Measurements from ENCODE around the gene LINGO1.

The LINGO1 gene, protein sequence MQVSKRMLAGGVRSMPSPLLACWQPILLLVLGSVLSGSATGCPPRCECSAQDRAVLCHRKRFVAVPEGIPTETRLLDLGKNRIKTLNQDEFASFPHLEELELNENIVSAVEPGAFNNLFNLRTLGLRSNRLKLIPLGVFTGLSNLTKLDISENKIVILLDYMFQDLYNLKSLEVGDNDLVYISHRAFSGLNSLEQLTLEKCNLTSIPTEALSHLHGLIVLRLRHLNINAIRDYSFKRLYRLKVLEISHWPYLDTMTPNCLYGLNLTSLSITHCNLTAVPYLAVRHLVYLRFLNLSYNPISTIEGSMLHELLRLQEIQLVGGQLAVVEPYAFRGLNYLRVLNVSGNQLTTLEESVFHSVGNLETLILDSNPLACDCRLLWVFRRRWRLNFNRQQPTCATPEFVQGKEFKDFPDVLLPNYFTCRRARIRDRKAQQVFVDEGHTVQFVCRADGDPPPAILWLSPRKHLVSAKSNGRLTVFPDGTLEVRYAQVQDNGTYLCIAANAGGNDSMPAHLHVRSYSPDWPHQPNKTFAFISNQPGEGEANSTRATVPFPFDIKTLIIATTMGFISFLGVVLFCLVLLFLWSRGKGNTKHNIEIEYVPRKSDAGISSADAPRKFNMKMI

DNA sequence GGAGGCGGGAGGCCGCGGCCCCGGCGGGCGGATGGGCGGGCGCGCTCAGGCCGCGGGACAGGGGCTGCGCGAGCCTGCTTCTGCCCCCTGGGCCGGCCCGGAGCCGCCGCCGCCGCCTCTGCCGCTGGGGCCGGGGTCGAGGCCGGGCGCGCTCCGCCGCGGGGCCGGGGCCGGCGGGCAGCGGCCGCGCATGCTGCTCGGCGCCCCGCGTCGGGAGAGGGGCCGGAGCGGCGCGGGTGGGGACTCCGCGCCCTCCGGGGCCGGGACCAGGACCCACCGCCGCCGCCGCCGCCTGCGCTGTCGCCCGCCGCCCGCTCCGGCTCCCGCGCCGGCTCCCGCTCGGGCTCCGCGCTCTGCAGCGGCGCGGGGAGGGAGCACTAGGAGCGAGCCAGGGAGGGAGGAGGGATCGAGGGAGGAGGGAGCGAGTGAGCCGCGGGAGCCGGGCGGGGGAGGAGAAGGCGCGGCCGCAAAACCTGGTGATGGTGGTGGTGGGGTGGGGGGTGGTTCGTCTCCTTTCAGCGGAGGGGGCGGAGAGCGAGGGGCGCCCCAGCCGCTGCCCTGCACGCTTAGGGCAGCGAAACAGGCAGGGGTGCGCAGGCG is at the start of gene LINGO1:
Gene LINGO1, minus strand, starts transcription at position 379 of the 600 bp plus-strand sequence. CDS start 597 bp downstream, outside the sequence.
- no peak for FAIRE-seq

DNA sequence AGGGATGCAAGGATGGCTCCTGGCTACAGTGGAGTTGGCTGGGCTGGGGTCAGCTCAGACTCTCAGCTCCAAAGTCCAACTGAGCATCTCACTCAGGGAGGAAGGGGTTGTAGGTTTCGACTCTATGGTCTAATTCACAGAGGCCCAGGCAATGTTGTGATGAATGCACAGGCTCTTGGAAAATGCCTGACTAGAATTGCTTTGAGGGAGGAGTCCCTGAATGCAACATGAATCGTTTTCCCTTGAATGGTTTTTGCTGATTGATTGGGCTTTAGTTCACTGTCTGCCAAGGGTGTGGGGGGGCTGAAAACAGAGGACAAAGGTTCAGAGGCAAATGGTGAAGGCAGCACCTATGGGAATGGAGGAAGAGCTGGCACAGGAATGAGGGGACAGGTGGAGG is 48.6 kb upstream of the LINGO1 start:
- no peak for FAIRE-seq

DNA sequence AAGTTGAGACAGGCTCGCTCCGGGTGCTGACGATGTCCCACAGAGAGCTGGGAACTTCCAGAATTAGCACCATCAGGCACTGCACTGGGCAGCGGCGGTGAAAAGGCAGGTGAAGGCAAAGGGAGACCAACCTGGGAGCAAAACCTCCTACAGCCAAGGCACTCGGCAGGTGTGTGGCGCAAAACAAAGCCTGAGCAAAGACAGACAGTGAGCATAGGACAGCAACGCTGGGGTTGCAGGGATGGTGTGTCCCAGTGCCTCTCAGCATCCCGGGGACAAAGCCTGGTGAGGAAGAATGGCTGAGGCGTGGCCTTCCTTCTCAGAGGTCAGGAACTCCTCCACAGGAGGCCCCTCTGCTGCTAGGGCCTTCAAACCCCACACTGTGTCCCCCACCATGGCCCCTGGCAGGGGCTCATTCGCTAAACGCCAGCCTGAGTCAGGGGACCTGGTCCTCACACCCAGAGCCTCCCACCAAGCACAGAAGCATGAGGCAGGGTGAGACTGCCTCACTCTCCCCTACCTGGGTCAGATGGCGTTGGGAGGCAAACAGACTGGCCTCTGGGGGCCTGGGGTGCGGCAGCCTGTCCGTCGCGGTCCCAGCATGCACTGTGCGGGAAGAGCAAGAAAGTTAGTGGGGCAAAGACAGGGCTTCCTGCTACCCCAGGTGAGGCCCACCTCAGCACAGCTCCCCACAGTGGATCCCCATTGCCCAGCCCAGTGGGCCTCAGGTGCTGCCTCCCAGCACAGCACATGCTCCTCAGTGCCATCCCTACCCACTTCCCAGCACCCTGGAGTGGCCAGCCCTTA is 44.1 kb upstream of the LINGO1 start:
- no peak for FAIRE-seq

DNA sequence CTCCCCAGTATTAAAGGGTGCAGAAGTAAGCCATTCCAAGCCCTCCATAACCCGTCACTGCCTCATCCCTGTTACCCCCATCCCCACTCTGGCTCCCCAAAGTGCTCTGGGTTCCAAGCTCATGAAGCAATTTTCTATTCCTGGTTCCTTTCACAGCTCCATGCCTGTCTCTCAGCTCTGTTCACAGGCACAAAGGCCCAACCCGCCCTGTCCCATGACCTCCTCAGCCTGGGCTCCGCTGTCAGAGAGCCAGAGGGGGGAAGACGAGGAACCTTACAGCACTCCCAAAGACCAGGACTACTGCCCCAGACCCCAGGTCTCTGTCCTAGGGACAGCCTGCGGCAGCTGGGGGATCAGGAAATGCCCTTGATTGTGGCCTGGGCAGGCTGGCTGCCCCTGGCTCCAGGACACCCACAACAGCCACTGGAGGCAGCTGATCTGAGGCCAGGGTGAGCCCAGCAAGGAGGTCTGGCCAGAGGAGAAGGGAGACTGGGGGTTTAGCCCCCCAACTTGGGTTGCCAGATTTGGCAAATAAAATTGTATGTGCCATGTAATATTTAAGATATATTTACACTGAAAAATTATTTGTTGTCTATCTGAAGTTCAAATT is 43.2 kb upstream of the LINGO1 start:
- no peak for FAIRE-seq

DNA sequence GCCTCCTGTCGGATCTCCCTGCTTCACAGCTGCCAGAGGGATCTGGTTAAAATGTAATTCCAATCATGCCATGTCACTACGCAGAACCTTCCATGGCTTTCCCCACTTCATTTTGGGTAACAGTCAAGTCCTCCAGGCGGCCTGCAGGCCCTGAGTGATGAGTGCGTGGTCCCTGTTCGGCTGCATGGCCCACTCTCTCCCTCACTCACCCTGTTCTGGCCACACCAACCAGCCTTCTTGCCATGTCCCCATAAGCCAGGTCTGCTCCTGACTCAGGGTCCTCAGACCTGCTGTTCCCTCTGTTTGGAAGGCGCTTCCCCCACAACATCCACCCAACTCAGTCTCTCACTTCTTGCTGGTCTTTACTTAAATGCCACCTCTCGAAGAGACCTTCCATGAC is 41.6 kb upstream of the LINGO1 start:
- FAIRE-seq = no peak

DNA sequence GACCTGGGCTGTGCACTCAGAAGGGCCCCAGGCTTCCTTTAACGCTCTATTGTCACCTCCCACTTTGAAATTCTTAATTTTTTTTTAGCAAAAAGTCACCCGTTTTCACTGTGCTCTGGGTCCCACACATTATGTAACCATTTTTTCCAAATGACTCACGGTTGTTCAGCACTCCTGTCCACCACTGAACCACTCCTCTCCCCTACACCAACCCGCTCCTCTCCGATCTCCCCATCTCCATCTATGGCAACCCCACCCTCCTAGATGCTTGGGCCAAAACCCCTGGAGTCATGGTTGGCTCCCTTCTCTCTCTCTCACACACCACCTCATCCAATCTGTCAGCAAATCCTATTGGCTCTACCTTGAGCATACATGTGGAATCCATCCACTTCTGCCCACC is 41.2 kb upstream of the LINGO1 start:
- FAIRE-seq = no peak

DNA sequence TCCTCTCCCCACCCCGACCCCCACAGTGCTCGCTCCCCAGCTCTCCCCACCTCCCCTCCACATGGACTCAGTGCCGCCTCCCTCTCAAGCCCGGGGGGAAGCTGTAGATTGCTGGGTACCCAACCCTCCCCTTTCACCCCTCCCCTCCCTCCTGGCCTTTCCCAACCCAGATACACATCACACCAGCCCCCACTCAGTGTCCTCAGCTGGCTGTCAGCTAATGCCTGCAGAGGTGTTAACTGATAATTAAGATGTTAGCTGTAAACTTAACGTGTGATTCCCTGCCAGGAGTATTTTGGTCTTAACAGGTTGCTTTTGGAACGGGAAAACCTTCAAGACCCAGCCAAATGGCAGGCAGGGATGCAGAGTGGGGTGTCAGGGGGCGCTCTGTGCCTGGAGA is 39.4 kb upstream of the LINGO1 start:
- FAIRE-seq = no peak

DNA sequence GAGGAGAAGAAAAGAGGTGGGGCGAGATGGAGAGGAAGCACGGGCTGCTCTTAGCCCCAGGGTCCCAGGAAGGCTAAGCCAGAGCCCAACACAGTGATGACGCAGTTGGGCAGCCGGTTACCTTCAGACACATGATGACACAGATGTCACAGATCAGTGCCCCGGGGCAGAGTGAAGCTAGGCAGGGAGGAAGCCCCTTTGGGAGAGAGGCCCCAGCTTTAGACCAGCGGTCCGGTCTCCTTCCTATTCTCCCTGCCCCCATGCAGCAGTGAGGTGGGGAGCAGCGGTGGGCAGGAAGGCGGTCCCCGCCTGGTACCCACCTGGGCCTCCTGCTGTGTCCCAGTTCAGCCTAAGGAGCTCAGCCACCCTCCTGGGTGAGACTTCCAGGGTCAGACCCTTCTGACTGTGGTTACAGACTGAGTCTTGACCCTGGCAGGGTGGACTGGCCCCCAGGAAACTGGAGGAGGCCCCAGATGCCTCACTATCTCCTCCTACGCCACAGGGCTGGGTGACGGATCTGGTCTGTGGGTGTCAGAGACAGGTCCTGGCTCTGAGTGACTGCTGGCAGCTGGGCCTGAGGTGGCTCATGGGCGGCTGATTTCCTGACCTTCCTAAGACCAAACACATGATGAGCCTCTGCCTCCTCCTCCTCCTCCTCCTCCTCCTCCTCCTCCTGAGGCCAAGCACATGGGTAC is 38.8 kb upstream of the LINGO1 start:
- FAIRE-seq = no peak

DNA sequence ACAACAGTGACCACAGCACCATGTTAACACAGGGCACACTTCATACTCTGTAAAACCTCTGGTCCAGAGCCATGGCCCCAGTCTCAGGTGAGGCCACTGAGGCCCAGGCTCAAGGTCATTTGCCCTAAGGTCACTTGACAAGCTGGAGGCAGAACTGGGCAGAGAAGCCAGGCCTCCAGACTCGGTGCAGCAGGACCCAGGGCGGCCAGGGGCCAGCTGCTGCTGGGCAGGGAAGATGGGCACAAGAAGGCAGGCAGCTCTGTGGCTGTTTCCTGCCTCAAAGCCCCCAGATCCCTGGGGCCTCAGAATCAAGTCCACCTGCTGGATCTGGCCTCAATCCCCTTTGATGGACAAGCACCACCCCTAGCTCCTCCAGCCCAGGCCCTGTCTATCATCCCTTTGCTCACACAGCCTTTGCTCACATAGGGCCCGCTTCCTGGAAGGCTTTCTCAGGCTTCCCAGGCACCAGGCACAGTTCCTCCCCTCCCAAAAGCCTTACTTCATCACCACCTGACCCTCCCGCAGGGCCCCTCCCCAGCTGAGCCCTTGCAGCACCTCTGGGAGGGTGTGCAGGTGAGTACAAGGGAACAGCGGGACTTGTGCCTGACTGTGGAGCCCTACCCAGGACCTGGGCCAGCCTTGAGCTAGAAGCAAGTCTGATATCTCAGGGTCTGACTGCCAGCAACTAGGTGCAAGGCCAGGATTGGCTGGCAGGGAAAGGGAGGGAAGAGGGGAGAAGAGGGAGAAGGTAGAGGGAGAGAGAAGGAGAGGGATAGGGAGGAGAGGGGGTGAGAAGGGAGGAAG is 38.0 kb upstream of the LINGO1 start:
- no peak for FAIRE-seq

DNA sequence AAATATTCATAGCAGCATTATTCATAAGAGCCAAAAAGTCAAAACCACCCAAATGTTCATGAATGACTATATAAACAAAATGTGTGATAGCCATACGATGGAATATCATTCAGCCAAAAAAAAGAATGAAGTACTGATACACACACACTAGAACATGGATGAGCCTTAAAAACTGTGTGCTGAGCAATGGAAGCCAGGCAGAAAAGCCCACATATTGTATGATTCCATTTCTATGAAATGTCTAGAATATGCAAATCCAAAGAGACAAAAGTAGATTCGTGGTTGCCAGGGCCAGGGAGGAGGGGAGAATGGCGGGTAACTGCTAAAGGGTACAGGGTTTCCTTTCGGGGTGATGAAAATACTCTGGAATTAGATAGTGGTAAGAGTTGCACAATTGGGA is 37.2 kb upstream of the LINGO1 start:
- no peak for FAIRE-seq

DNA sequence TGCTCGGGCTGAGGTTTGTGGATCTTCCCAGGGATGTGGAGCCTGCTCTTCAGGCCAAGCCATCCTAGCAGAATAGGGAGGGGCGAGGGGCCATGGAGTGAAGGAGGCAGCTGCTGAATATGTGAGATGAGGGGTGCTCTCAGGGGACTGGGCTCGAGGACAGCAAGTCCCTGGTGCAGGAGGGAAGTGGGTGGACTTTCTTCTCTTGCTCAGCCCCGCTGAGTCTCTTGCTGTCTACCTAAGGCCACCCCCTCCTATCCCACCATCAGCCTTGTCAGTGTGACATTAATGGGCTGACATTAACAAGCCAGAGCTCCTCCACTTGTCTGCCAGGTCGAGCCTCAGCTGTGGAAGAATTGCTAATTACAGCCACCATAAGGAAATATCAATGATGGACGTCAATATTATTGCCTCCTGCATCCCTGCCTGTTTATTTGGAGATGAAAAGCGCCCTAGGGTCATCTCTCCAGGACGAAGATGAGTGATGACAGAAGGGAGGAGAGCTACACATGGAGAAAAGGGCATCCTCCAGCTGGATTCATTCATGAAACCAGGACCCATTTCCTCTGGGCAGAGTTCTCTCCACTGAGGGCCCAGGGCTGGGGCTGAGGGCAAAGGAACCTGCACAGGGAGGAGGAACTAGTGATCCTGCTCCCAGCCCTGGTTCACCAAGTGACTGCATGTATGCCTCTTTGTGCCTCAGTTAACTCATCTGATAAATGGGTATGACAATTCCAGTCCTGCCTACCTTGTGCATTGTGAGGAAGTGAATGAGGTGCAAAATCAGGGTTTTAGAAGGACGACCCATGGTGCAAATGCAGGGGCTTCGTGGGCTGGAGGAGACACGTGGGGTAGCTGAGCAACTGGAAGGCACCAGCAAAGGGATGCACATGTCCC is 34.9 kb upstream of the LINGO1 start:
- FAIRE-seq = no peak

DNA sequence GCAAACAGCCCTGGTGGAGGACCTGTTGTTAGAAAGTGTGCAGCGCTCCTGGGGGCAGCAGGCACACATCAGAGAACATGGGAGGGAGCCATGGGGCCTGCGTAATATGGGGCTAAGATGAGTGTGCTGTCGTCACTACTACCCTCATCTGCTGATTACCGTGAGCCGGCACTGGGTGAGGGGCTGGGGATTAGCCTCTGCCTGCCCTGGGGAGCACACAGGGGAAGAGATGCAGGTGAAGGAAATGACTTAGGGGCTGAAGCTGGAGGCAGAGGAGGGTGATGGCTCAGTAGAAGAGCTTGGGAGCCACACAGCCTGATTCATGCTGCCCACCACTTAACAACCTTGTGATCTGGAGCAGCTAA is 33.6 kb upstream of the LINGO1 start:
- FAIRE-seq = no peak

DNA sequence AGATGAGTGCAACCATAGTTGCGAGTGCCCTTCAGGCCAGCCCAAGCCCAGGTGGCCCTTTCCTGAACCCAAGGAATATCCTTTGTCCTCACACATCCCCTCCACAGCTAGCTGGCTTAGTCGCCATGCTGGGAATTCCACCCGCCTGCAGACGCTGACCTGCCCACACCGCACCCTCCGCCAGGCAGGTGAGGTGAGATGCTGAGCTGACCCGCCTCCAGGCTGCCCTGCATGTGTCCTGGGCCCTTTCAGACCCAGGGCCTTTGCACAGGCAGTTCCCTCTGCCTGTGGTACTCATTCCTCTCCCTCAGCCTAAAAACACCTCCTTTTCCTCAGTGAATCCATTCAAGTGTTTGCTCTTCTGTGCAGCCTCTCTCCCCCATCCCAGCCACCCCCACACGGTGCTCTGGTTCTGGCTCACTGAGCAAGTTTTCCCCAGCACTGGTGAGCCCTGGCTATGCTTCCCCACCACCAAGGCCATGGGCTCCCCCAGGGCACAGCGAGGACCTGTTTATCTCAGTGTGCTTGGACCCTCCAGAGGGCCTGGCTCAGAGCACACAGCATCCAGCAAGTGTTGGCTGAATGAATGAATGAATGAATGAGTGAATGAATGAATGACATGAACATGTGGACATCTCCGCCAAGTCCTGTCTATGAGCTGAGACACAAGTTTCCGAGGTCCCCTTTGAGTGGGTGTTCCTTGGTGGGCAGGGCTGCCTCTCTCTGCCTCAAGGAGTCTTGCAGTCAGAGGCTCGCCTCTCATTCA is 33.0 kb upstream of the LINGO1 start:
- FAIRE-seq = no peak

DNA sequence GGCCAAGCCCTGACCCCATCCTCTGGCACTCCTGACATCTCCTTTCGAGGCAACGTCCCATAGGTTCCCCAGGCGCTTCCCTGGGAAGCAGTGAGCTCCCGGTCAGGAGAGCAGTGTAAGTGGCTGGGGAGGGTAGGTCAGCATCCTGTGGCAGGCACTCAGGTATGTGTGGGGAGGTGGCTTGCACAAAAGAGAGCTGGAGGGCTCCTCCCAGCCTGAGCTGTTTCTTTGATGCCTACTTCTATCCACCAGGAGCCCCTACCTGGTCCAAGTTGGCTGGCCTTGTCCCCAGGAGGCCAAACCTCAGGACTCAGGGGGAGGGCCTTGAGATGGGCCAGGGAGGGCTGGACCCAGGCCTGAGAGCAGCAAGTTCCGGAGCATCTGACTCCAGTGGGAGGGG is 31.7 kb upstream of the LINGO1 start:
- no peak for FAIRE-seq

DNA sequence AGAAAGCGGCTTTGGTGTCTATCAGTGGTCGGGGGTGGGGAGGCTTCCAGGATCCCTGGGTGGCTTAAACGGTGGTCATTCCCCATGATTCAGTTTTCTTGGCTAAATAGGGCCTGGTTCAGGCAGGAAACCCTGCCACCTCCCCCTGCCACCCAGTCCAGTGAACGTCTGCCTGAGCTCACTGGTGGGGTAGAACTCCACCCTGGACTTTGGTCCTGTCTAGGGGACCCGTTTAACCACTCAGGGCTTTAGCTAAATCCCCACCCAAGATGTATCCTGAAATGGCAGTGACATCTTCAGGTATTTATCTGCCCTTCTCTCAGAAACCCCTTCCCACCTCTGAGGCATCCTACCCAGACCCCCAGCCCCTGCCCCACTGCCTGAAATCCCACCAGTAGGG is 30.5 kb upstream of the LINGO1 start:
- no peak for FAIRE-seq

DNA sequence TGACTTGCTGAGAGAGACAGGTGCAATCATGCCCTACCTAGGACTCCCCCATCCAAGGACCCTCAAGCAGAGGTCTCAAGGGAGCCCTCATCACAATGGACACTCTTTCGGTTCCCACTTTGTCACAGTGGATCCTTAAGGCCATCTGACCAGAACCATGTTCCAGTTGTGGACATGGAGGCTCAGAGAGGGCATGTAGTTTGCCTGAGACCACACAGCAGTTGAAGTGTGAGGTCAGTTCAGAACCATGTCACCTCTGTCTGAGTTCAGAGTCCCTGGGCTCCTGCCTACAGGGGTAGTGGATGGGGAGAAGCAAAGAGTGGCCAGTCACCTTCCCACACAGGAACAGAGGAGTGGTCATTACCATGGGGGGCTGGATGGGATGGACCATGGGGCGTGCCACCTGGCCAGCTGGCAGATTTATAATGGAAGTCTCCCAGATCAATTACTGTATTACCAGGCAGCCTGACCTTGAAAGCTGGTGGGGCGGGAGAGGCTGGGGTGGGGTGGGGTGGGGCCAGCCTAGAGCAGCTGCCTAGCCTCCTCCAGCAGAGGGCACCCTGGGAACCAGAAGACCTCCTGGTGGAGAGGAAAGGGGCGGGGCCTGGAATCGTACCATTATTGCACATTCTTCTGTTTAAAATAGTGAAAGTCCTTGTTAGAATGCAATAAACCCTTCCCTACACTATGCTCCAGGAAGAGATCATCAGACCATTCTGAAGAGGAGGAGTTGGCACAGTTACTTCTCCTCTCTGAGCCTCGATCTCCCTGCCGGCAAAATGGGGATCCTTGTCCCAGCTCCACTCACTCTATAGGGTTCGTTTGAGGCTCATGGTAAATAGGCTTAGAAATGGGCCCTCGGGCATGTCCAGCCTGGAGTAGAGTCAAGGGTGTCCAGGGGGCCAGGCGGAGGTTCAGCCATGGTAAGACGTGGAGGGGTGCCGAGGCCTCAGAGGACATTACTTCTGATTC is 26.9 kb upstream of the LINGO1 start:
- FAIRE-seq = no peak

DNA sequence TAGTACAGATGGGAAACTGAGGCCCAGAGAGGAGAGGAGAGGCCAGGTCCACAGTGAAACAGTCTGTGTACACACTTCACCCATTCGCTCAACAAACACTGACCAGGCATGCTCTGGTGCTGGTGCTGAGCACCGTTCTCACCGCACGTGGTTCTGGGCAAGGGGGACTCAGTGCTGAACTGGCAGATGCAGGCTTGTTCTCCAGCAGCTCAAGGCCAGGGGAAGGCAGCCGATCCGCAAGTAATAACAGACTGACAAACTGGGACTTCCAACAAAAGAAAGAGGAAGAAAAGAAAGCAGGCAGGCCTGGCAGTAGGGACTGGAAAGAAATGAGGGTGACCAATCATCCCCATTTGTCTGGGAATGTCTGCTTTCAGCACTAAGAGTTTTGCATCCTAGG is 25.6 kb upstream of the LINGO1 start:
- FAIRE-seq = no peak

DNA sequence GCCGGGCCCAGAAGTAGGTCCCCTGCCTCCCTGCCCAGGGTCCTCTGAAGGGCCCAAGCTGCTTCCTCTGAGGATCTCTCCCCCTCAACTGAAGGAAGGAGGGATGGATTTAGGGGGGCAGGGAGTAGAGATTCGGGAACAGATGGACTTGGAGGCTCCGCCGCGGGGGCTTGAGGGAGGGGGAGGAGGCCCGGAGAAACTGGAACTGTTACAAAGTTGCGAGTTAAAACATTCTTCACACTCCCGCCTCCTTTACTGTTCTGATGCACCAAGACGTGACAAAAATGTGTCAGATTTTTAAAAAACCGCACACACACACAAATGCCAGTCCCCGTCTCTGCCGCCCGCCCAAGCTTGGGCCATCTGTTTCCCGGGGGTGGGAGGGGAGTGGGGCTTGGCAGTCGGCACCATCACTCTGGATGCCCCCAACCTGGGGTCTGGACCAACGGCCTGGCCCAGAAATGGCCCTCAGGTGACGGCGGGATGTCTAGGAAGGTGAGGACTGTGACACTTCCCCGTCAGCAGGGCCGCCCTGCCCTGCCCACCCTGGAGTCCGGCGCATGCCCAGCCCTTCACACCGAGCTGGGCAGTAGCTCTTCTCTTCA is 25.0 kb upstream of the LINGO1 start:
- no peak for FAIRE-seq

Measured in A204.1 (cell line).